Right lobe of liver (tissue), 6 donors: ENCODE measurements around the gene RBM8A. TPM values are rescaled to one million over a fixed set of nuclear protein-coding genes. Genes with fewer than 3 reads are reported as not detected.
A peak's percentile ranks its signal among the peaks of the same experiment; 100 is the strongest.

Experiments
- ATAC-seq, 4 donors: fragments of 200-7000 bp; cut with Tn5 transposase; one replicate each; pipeline ENCODE4 v1.9.1; 2020; ENCODE audit warnings: mild to moderate bottlenecking in 4 of 4, moderate library complexity in 4 of 4
- DNase-seq, 3 donors: peaks; one replicate each; pipeline ENCODE4 v3.0.0-alpha.2; 2020
- H3K27ac ChIP-seq, 3 donors: fragments of 200-600 bp; one replicate each; pipeline ENCODE4 v1.8.0; 2022
- H3K27me3 ChIP-seq, 2 donors: fragments of 200-600 bp; one replicate each; pipeline ENCODE4 v1.8.0; 2022
- H3K36me3 ChIP-seq, 4 donors: fragments of 200-600 bp; sonication (generic) in 1 of 4; one replicate each; pipeline versions ENCODE4 v1.5.1 to v1.8.0; 2017 to 2022; ENCODE audit warnings: control low read depth in 1 of 4
- H3K4me1 ChIP-seq, 4 donors: fragments of 200-600 bp; sonication (generic) in 1 of 4; one replicate each; pipeline versions ENCODE4 v1.5.1 to v1.8.0; 2017 to 2022; ENCODE audit warnings: control low read depth in 1 of 4
- H3K4me3 ChIP-seq, 3 donors: fragments of 200-600 bp; one replicate each; pipeline ENCODE4 v1.8.0; 2022
- H3K9me3 ChIP-seq, 4 donors: fragments of 200-600 bp; sonication (generic) in 1 of 4; one replicate each; pipeline versions ENCODE4 v1.5.1 to v1.8.0; 2017 to 2022; ENCODE audit warnings: control low read depth in 1 of 4
- POLR2A ChIP-seq: fragments of 450-650 bp; IDR thresholded peaks from one replicate; pipeline ENCODE4 v1.6.1; 2017; ENCODE audit warnings: antibody characterized with exemption, mild to moderate bottlenecking
- WGBS: methylation state at CpG from one replicate; pipeline ENCODE4 v1.1.6; 2018; ENCODE audit warnings: low coverage, low lambda C conversion rate; ENCODE audit not compliant: insufficient coverage; ENCODE audit errors: missing lambda C conversion rate; 5-methylcytosine and 5-hydroxymethylcytosine counted together
- intact Hi-C, 2 donors: fragments of 100-400 bp; cut with DNase I; formaldehyde crosslinking; loops; one replicate each; pipeline versions ENCODE4 v1.11.2 to v1.14.1; 2022
- total RNA-seq, 6 experiments: library from RNA; depleted of rRNA in 2 of 6; stranded (reverse); fragments of >200 nt in 2 of 6; fragmentation: NEBNext Ultra II Directional in 3 of 6; extraction: Animal tissue kit (Norgen Biotek cat#: 25700) in 3 of 6; gene quantifications; one replicate each; pipeline versions ENCODE4 v1.1.0 to v1.2.4, GENCODE V29; 2016 to 2023
- TF ChIP-seq, protein P1 (sequence below), 4 donors: fragments of 200-600 bp in 3 of 4; fragments of 450-650 bp in 1 of 4; IDR thresholded peaks; one replicate each; pipeline versions ENCODE4 v1.5.1 to v1.8.0; 2016 to 2022; ENCODE audit warnings: antibody characterized with exemption in 4 of 4, mild to moderate bottlenecking in 2 of 4
- donor health status: DM: no; HTN: yes; CAD: no.
- donor health status: DM: no; HTN: no; CAD: no.
- donor health status: DM: no; HTN: no; CAD: no.
- donor health status: DM: no; HTN: yes; CAD: no.
- donor health status: DM: no; HTN: yes; CAD: no.

RBM8A gene
- total RNA-seq, 6 experiments from 2014 or later: 41.1 to 68.4 (median 56.3) TPM

DNA sequence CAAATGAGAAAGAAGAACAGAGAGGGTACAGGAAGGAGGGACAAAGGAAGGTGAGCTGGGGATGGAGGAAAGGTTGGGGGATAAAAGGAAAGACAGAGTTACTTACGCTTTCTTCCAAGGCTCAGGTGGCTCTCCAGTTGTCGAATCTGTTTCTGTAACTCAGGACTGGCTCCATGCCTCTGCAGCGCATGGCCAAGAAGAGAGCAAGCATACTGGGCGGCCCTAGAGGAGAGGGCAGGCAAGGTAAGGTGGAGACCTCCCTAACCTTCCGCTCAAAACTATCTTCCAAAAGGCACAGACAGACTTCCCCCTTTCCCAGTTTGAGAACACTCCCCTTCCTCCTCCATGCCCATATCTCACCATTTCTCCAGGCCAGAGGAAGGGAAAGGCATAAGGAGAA lies 9.7 kb downstream of the RBM8A start:
- no peak for ATAC-seq
- 56% methylated on average over 5 of the region's 5 CpGs for WGBS
- H3K4me3 ChIP-seq: peak overlapping the region; percentile 88 to 95 (median 92)
- peak overlapping the region in 2 of 3 donors; percentile 73 to 91 for H3K27ac ChIP-seq
- no peaks in the 10 kb centered on the region for H3K9me3 ChIP-seq
- H3K36me3 ChIP-seq: peaks cover 0 to 23% (median 10%) of the 10 kb centered on the region in 4 donors
- intact Hi-C loops: no loop called here
- TF ChIP-seq, protein P1, sequence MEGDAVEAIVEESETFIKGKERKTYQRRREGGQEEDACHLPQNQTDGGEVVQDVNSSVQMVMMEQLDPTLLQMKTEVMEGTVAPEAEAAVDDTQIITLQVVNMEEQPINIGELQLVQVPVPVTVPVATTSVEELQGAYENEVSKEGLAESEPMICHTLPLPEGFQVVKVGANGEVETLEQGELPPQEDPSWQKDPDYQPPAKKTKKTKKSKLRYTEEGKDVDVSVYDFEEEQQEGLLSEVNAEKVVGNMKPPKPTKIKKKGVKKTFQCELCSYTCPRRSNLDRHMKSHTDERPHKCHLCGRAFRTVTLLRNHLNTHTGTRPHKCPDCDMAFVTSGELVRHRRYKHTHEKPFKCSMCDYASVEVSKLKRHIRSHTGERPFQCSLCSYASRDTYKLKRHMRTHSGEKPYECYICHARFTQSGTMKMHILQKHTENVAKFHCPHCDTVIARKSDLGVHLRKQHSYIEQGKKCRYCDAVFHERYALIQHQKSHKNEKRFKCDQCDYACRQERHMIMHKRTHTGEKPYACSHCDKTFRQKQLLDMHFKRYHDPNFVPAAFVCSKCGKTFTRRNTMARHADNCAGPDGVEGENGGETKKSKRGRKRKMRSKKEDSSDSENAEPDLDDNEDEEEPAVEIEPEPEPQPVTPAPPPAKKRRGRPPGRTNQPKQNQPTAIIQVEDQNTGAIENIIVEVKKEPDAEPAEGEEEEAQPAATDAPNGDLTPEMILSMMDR (IDR thresholded peaks at IDR 0.05): no peak
- TF ChIP-seq POLR2A: no peak
- H3K27me3 ChIP-seq: no peaks in the 10 kb centered on the region
- peaks cover 0 to 15% (median 6%) of the 10 kb centered on the region in 4 donors for H3K4me1 ChIP-seq
- DNase-seq: no peak

DNA sequence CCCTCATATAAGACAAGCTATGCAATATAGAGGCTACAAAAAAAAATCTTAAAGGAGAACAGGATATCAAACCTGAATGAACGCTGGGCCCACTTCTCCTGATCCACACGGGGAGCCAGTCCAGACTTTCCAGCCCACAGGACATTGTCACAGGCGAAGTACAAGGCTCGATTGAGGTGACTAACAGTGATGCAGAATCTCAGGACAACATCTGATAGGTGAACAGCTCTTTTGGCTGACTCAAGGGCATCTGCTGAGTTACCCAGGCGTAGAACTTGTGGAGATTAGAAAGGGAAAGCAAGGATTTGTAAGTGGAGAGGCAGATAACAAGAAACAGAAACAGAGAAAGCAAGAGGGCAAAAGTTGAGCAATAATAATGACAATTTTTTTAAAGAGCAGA lies 10.5 kb downstream of the RBM8A start:
- H3K9me3 ChIP-seq: no peaks in the 10 kb centered on the region
- ATAC-seq: no peak
- no peak overlapping the region for H3K27ac ChIP-seq
- intact Hi-C loops: no loop called here
- no peak for DNase-seq
- WGBS: 78% methylated on average over 5 of the region's 5 CpGs
- no peaks in the 10 kb centered on the region for H3K27me3 ChIP-seq
- peaks cover 0 to 15% (median 6%) of the 10 kb centered on the region in 4 donors for H3K4me1 ChIP-seq
- no peak for TF ChIP-seq POLR2A
- TF ChIP-seq, protein P1 (IDR thresholded peaks at IDR 0.05): no peak
- H3K4me3 ChIP-seq: no peak overlapping the region
- H3K36me3 ChIP-seq: peaks cover 0 to 32% (median 13%) of the 10 kb centered on the region in 4 donors

DNA sequence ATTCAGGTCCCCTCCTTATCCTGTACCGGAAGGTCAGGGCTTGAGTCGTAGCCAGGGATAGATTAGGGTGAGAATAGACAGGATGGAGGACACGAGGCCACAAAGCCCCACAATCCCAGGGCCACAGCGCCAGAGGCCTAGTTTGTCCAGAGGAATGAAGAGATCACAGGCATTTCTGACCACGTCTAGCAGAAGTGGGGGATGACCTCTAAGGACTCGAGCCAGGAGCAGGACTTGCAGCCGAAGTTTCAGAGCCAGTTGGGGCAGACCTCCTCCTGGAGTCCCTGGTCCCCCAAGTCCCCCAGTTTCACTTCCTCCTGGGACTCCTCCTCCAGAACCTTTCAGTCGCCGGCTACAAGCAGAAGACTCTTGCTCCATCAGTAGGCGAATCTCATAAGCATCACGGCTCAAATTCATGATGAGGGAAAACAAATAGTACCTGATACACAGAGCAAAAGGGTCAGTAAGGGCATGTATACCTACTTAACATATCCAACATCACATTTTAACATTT lies 15.1 kb downstream of the RBM8A start:
- Histone ChIP-seq H3K4me3 (no peak overlapping the region), H3K9me3 (no peaks in the 10 kb centered on the region), H3K27me3 (no peaks in the 10 kb centered on the region), H3K27ac (no peak overlapping the region), H3K36me3 (peaks cover 0 to 42% (median 14%) of the 10 kb centered on the region in 4 donors), H3K4me1 (peaks cover 0 to 3% (median 1%) of the 10 kb centered on the region in 4 donors)
- WGBS: 76% methylated on average over 9 of the region's 11 CpGs
- no peak for DNase-seq
- intact Hi-C loops: no loop called here
- no peak for TF ChIP-seq POLR2A
- TF ChIP-seq, protein P1 (IDR thresholded peaks at IDR 0.05): no peak
- no peak for ATAC-seq

DNA sequence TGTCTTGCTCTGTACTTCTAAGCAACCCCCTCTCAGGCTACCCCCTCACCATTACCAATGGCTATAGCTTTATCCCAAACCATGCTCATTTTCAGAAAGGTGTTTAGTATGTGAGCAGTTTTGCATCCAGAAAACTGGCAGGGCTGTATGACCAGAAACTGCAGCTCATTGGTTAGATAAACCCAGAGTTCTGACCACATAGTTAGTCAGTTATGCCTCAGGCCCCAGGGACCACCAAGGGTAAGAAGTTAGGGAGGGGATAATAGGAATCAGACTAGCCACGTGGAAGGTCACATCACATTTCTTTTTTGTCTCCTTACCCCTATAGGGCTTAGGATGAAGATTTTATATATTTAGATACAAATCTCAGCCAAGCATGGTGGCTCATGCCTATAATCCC lies 18.6 kb downstream of the RBM8A start:
- intact Hi-C loops: loop anchor here in 1 of 2 donors (10.0 kb wide), 1 partner anchor 54 kb away; the partner anchor contains the start of gene PIAS3
- H3K4me1 ChIP-seq: no peaks in the 10 kb centered on the region
- DNase-seq: no peak
- no peaks in the 10 kb centered on the region for H3K27me3 ChIP-seq
- no peak overlapping the region for H3K4me3 ChIP-seq
- peaks cover 0 to 25% (median 4%) of the 10 kb centered on the region in 4 donors for H3K36me3 ChIP-seq
- TF ChIP-seq, protein P1 (IDR thresholded peaks at IDR 0.05): no peak
- no peak for TF ChIP-seq POLR2A
- ATAC-seq: no peak
- 50% methylated on average over 1 of the region's 1 CpG for WGBS
- H3K9me3 ChIP-seq: no peaks in the 10 kb centered on the region
- H3K27ac ChIP-seq: no peak overlapping the region
